K562 (cell line): ENCODE results near the gene PVALEF. TPM values are rescaled to one million over a fixed set of nuclear protein-coding genes. Genes with fewer than 3 reads are reported as not detected.
A peak's percentile ranks its signal among the peaks of the same experiment; 100 is the strongest.

ENCODE experiments used
- ATAC-seq: fragments of 200-7000 bp; cut with Tn5 transposase; 3 replicates; pipeline ENCODE4 v1.9.1; 2020; ENCODE audit warnings: moderate library complexity
- BruUV-seq: library from RNA; stranded (reverse); fragments of 400-500 nt; replicated peaks from 2 replicates; lab custom pipeline; 2021; lab: Mats Ljungman, UMichigan
- CTCF ChIA-PET: fragments of 300-600 bp; formaldehyde crosslinking; extraction: SDS; loops from one replicate; lab custom pipeline; 2021; ENCODE audit warnings: low intra/inter-chr PET ratio; lab: Yijun Ruan, JAX
- POLR2A ChIA-PET: fragments of 300-600, 350-650 bp; sonication (Branson Sonifier 250); formaldehyde crosslinking; extraction: SDS; loops from one replicate; lab custom pipeline; 2021; ENCODE audit warnings: antibody characterized with exemption, inconsistent platforms; lab: Yijun Ruan, JAX
- DNase-seq, 4 experiments: peaks; one replicate each; pipeline versions ENCODE4 v3.0.0 to v3.0.0-alpha.2; 2011 to 2018; ENCODE audit warnings: low spot score in 3 of 4, mixed read lengths in 3 of 4; ENCODE audit errors: extremely low read depth in 1 of 4
- FAIRE-seq: peaks from 2 replicates; lab custom pipeline; 2011; peaks lifted over from hg19 to GRCh38; lab: Jason Lieb, UNC
- H2AFZ ChIP-seq: 2 replicates; pipeline ENCODE4 v1.6.0; 2011; ENCODE audit warnings: low read depth, low read length, control low read depth, inconsistent platforms
- H3K27ac ChIP-seq: fragments of 200-600 bp; 3 replicates; pipeline ENCODE4 v1.8.0; 2011; ENCODE audit warnings: low read depth, mild to moderate bottlenecking, control low read depth, inconsistent platforms, low read length, moderate library complexity, mixed read lengths; ENCODE audit errors: extremely low read depth
- H3K27me3 ChIP-seq, 2 experiments: fragments of 300-600 bp in 1 of 2; 2 replicates in 1 of 2; 3 replicates in 1 of 2; pipeline versions ENCODE4 v1.6.0 to v1.8.0; 2011; ENCODE audit warnings: inconsistent platforms in 2 of 2, low read length in 2 of 2, mild to moderate bottlenecking in 1 of 2, mixed read lengths in 1 of 2, moderate library complexity in 1 of 2; ENCODE audit not compliant: control insufficient read depth in 2 of 2, insufficient read depth in 2 of 2
- H3K36me3 ChIP-seq: fragments of 300-600 bp; 3 replicates; pipeline ENCODE4 v1.8.0; 2011; ENCODE audit warnings: mild to moderate bottlenecking, low read length, inconsistent platforms; ENCODE audit not compliant: control insufficient read depth, insufficient read depth
- H3K4me1 ChIP-seq, 2 experiments: fragments of 200-600 bp in 1 of 2; replicated peaks in 1 of 2; 2 replicates in 1 of 2; 3 replicates in 1 of 2; pipeline versions ENCODE4 v1.5.1 to v1.8.0; 2011; ENCODE audit warnings: inconsistent platforms in 2 of 2, low read length in 2 of 2, mild to moderate bottlenecking in 1 of 2, mixed read lengths in 1 of 2, moderate library complexity in 1 of 2; ENCODE audit not compliant: control insufficient read depth in 2 of 2, insufficient read depth in 2 of 2
- H3K4me2 ChIP-seq: 2 replicates; pipeline ENCODE4 v1.6.1; 2011; ENCODE audit warnings: low read length, control low read depth, inconsistent platforms, mixed read lengths; ENCODE audit not compliant: insufficient read depth
- H3K4me3 ChIP-seq: fragments of 200-600 bp; sonication (generic), shearing (Covaris generic); 2 replicates; pipeline ENCODE4 v1.5.1; 2016; ENCODE audit warnings: control low read depth, inconsistent platforms
- H3K79me2 ChIP-seq: fragments of 200-600 bp; 3 replicates; pipeline ENCODE4 v1.8.0; 2011; ENCODE audit warnings: low read length, inconsistent platforms; ENCODE audit not compliant: control insufficient read depth, insufficient read depth
- H3K9ac ChIP-seq, 2 experiments: 2 replicates each; pipeline versions ENCODE4 v1.6.0 to v1.6.1; 2011; ENCODE audit warnings: low read depth in 2 of 2, low read length in 2 of 2, control low read depth in 1 of 2, inconsistent platforms in 1 of 2, mild to moderate bottlenecking in 1 of 2, mixed read lengths in 1 of 2; ENCODE audit not compliant: insufficient read depth in 1 of 2
- H3K9me1 ChIP-seq: one replicate; pipeline ENCODE4 v1.6.0; 2011; ENCODE audit warnings: inconsistent platforms, mild to moderate bottlenecking, low read length, moderate library complexity; ENCODE audit not compliant: control insufficient read depth, insufficient read depth
- H3K9me3 ChIP-seq: replicated peaks from 2 replicates; pipeline ENCODE4 v1.5.1; 2011; ENCODE audit warnings: low read depth, low read length, inconsistent platforms; ENCODE audit not compliant: control insufficient read depth, insufficient read depth
- H4K20me1 ChIP-seq: replicated peaks from 2 replicates; pipeline ENCODE4 v1.6.1; 2011; ENCODE audit warnings: low read length, inconsistent platforms, mixed read lengths; ENCODE audit not compliant: control insufficient read depth, insufficient read depth
- FOXA3 ChIP-seq, 2 experiments: fragments of 450-650 bp in 1 of 2; sonication (generic) in 1 of 2; formaldehyde crosslinking; IDR thresholded peaks in 1 of 2; conservative IDR thresholded peaks in 1 of 2; 2 replicates each; pipeline versions ENCODE4 v1.4.0 to v1.8.0; 2020 to 2022; ENCODE audit warnings: mild to moderate bottlenecking in 2 of 2, missing genetic modification reagents in 1 of 2
- FOXK2 ChIP-seq, 2 experiments: fragments of 450-650 bp; IDR thresholded peaks in 1 of 2; conservative IDR thresholded peaks in 1 of 2; 2 replicates each; pipeline ENCODE4 v1.6.1; 2016; ENCODE audit warnings: low read depth in 2 of 2, mild to moderate bottlenecking in 1 of 2
- GTF2B ChIP-seq: IDR thresholded peaks from 2 replicates; pipeline ENCODE4 v1.6.1; 2011; ENCODE audit not compliant: insufficient read length; ENCODE audit errors: extremely low read depth
- KLF10 ChIP-seq: fragments of 250-450 bp; sonication (Bioruptor Pico); IDR thresholded peaks from 2 replicates; pipeline ENCODE4 v1.6.1; 2021; ENCODE audit warnings: matching md5 sums
- L3MBTL2 ChIP-seq: fragments of 450-650 bp; IDR thresholded peaks from 2 replicates; pipeline ENCODE4 v1.6.1; 2016; ENCODE audit warnings: mild to moderate bottlenecking, moderate library complexity
- NFYB ChIP-seq: IDR thresholded peaks from 2 replicates; pipeline ENCODE4 v1.6.1; 2011; ENCODE audit warnings: mild to moderate bottlenecking, moderate library complexity; ENCODE audit not compliant: insufficient read length; ENCODE audit errors: extremely low read depth
- PHF21A ChIP-seq: fragments of 450-650 bp; IDR thresholded peaks from 2 replicates; pipeline ENCODE4 v1.6.1; 2017; ENCODE audit warnings: low read depth, borderline replicate concordance
- ZNF146 ChIP-seq: IDR thresholded peaks from one replicate; pipeline ENCODE4 v1.6.1; 2018; ENCODE audit warnings: missing compliant biosample characterization; ENCODE audit not compliant: unreplicated experiment
- WGBS: fragments of 100-300 bp; shearing (Covaris generic); methylation state at CpG from one replicate; pipeline ENCODE4 v1.1.6; 2016; ENCODE audit warnings: low coverage, mixed read lengths; ENCODE audit not compliant: insufficient coverage; ENCODE audit errors: missing lambda C conversion rate; 5-methylcytosine and 5-hydroxymethylcytosine counted together
- in situ Hi-C: fragments of 300-500 bp; cut with MboI; formaldehyde crosslinking; loops from 4 replicates; pipeline ENCODE4 v1.15.0; 2018; ENCODE audit warnings: inconsistent platforms, mixed read lengths
- intact Hi-C: fragments of 100-400 bp; cut with micrococcal nuclease; formaldehyde crosslinking; loops from 2 replicates; pipeline ENCODE4 v1.14.2; 2022
- polyA plus RNA-seq, 8 experiments: library from polyadenylated mRNA; depleted of rRNA in 4 of 8; stranded (reverse) in 5 of 8; unstranded in 3 of 8; fragments of >200 nt; fragmentation: Nextera tagmentation in 2 of 8; fragmentation: Illumina TruSeq in 1 of 8; extraction: Ambion mirVana in 2 of 8; extraction: Trizol in 1 of 8; gene quantifications; 2 replicates each; pipeline versions ENCODE4 v1.2.1 to v1.2.3, GENCODE V29; 2011 to 2014; ENCODE audit warnings: inconsistent platforms in 1 of 8, missing spikeins in 1 of 8
- total RNA-seq, 7 experiments: library from RNA; depleted of rRNA in 6 of 7; stranded (reverse); fragments of >200 nt in 6 of 7; fragmentation: Illumina TruSeq in 2 of 7; extraction: Trizol in 2 of 7; gene quantifications; 2 replicates each; pipeline versions ENCODE4 v1.2.1 to v1.2.3, GENCODE V29; 2011 to 2021; ENCODE audit warnings: low replicate concordance in 1 of 7
- TF ChIP-seq, protein P1 (sequence below): fragments of 450-650 bp; formaldehyde crosslinking; IDR thresholded peaks from 2 replicates; pipeline ENCODE4 v1.4.0; 2022; ENCODE audit warnings: missing genetic modification characterization

PVALEF gene
- total and polyA plus RNA-seq, 9 of the 15 experiments (the other 6 are each of a cell fraction or from before 2014, with no cell fraction given), result not detected

DNA sequence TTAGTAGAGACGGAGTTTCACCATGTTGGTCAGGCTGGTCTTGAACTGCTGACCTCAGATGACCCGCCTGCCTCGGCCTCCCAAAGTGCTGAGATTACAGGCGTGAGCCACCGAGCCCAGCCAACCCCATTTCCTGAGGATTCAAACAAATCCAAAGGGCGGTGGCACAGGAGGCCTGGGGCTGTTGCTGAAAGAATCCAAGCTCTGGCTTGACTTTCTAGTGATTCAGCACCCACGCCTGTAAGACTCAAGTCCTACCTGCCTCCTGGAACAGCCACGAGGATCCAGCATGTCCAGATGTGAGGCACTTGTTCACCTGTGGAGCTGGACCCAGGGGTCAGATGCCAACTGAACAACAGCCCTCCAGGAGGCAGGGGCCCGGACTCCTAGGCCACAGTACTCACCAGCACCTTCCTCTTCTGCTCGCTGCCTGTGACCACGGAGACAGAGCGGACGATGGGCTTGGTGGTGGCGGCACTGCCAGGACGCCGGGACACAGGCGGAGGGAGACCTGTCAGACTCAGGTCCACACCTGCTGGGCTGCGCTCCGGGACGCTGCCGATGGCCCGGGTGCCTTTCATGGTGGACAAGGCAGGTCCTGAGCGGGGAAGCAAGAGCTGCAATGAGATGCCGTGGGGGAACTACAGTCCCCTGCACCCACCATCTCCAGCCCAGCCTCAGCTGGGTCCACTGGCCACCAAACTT, 54.3 kb downstream of the PVALEF start (continued):
- TF ChIP-seq ZNF146 (CRISPR knock-in tag), result no peak
- TF ChIP-seq, protein P1, sequence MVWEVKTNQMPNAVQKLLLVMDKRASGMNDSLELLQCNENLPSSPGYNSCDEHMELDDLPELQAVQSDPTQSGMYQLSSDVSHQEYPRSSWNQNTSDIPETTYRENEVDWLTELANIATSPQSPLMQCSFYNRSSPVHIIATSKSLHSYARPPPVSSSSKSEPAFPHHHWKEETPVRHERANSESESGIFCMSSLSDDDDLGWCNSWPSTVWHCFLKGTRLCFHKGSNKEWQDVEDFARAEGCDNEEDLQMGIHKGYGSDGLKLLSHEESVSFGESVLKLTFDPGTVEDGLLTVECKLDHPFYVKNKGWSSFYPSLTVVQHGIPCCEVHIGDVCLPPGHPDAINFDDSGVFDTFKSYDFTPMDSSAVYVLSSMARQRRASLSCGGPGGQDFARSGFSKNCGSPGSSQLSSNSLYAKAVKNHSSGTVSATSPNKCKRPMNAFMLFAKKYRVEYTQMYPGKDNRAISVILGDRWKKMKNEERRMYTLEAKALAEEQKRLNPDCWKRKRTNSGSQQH (CRISPR knock-in tag), result no peak
- TF ChIP-seq, all 486 proteins: peak for 0

- no peaks in the 10 kb centered on the region for H3K9me3 ChIP-seq
- in situ Hi-C loops, result no loop called here
- FAIRE-seq (no peak), DNase-seq (no peak), ATAC-seq (no peak)
- peak overlapping the region; percentile 82; the same call in 1 of the 2 replicates for H3K4me2 ChIP-seq
- H3K27ac ChIP-seq, result no peak overlapping the region
- peak overlapping the region in 1 of 2 experiments; percentile 89; a peak in 3 of 4 replicates for H3K9ac ChIP-seq
- CTCF ChIA-PET, result interaction anchor here (0.6 kb wide), 1 partner anchor 36 kb away, joined by 3 read pairs; no protein-coding TSS in a partner anchor
- WGBS, result 74% methylated on average over 7 of the region's 11 CpGs
- H3K4me1 ChIP-seq, result peaks cover 9 to 45% of the 10 kb centered on the region in 2 experiments
- POLR2A ChIA-PET, result interaction anchor here (0.7 to 1.4 kb wide), 2 partner anchors 10 to 17 kb away, joined by 3 read pairs; no protein-coding TSS in a partner anchor
- TF ChIP-seq PHF21A (no peak), GTF2B (no peak), FOXK2 (conservative IDR thresholded peaks at IDR 0.05 in 1 of 2, IDR thresholded peaks at IDR 0.05 in 1 of 2; ENCODE audit: low read depth in 2 of 2) (no peak), NFYB (no peak), L3MBTL2 (no peak), FOXA3 (CRISPR knock-in tag; conservative IDR thresholded peaks at IDR 0.05 in 1 of 2, IDR thresholded peaks at IDR 0.05 in 1 of 2) (peak in 1 of 2 experiments; percentile 22; a peak in 1 of 4 replicates), KLF10 (CRISPR knock-in tag) (no peak)
- no peak overlapping the region for H3K4me3 ChIP-seq
- peaks cover 8% of the 10 kb centered on the region; the same call in 1 of the 3 replicates for H3K36me3 ChIP-seq
- no peak overlapping the region for H2AFZ ChIP-seq
- H3K27me3 ChIP-seq, result no peaks in the 10 kb centered on the region
- no peaks in the 10 kb centered on the region for H4K20me1 ChIP-seq
- H3K79me2 ChIP-seq, result peaks cover 5% of the 10 kb centered on the region; the same call in 2 of the 3 replicates
- H3K9me1 ChIP-seq, result no peaks in the 10 kb centered on the region
- BruUV-seq, result no TSS peak
- intact Hi-C loops, result loop anchor here (10.0 kb wide), 1 partner anchor 237 kb away; no protein-coding TSS in a partner anchor
Observed at GRCh38 chr17:81221371-81221841, 56.1 kb downstream of the PVALEF start.
